Measurements from ENCODE around the gene ZFP2.
"Not testable (repeated sequence)": the region's sequence is repeated elsewhere in the genome, so short reads cannot be mapped to it uniquely, and the experiment has no call there.

The ZFP2 gene

DNA sequence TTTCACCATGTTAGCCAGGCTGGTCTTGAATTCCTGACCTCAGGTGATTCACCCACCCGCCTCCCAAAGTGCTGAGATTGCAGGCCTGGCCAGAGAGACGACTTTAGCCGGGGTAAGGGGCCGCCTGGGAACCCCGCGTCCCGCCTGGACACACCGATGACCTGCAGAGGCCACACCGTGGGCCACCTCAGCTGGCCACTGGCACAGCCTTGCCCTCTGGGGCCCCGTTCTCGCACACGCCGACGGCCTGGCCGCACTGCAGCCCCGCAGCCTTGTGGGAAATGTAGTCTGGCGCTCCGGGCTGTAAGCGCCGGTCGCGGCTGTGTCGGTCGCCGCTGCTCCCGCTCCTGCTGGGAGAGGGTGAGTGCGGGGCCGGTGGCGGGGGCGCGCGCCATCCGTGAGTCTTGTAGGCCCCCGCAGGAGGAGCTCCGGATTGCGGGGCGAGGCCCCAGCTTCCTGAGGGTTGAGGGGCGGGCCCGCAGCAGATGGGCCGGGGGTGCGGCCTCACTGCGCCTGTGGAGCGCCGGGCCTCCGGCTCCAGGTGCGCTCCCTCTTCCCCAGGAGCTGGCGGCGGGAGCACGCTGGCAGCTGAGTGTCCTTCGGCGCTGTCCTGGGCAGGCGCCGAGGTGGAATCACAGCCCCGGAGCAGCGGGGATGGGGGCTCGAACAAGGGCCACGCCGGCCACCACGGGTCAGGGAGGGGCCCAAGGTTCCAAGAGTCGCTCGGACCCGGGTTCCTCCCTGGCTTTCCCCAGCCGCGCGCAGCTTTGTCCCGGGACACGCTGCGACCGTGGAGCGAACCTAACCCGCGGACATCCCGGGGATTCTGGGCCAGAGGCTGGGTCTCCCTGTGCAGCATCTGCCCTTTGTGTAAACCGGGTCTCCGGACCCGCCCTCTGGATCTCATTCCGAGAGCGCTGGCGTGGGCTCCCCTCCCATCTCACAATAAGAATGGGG lies at the start of gene ZFP2:
ZFP2 (plus strand) TSS at position 299 of the 957 bp plus-strand sequence. CDS start 35,401 bp downstream, outside the sequence.
- no peak for DNase-seq

DNA sequence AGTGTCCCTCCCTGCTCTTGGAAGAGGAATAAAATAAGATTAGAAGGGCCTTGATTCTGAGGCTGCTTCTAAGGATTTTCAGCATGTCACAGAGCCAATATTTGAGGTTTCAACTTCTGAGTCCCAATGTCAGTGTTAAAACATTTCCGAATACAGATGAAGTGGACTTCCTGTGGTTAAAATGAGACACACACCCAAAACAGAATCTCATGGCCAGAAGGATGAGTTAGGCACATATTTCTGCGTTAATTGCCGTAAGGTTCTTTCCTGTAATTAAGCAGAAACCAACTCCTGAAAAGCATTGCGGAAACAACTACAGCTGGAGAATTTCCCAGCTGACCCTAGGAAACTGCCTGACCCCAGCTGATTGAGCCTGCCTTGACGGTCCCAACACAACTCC lies 46.4 kb upstream of the ZFP2 start:
- no peak for DNase-seq

DNA sequence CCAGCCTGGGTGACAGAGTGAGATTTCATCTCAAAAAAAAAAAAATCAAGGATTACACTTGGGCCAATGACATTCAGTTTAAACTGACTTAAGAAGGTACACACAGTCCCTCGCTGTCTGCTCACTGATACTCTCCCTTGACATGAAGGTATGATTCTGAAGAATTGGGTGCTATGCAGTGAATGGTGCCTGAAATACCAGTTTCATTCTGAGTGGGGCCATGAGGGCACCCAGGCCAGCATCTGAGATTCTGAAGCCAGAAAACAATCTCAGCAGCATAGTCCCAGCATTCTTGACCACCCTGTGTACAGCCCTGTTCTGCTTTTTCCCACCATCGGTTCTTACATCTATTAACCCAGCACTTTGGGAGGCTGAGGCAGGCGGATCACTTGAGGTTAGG lies 43.8 kb upstream of the ZFP2 start:
- no peak for DNase-seq

DNA sequence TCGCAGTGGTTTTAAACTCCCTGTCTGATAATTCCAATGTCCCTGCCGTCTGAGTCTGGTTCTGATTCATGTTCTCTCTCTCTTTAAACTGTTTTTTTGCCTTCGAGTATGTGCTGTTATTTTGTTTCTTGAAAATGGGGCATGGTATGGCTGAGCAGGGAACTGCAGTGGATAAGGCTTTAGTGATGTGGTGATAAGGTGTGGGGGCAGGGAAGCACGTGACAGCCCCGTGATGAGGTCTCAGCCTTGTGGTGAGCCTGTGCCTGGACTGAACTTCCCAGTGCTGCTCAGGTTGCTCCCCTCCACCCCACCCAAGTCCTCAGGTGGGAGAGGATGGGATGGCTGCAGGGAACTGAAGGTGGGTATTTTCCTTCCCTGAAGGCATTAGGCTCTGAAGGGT lies 41.4 kb upstream of the ZFP2 start:
- no peak for DNase-seq

DNA sequence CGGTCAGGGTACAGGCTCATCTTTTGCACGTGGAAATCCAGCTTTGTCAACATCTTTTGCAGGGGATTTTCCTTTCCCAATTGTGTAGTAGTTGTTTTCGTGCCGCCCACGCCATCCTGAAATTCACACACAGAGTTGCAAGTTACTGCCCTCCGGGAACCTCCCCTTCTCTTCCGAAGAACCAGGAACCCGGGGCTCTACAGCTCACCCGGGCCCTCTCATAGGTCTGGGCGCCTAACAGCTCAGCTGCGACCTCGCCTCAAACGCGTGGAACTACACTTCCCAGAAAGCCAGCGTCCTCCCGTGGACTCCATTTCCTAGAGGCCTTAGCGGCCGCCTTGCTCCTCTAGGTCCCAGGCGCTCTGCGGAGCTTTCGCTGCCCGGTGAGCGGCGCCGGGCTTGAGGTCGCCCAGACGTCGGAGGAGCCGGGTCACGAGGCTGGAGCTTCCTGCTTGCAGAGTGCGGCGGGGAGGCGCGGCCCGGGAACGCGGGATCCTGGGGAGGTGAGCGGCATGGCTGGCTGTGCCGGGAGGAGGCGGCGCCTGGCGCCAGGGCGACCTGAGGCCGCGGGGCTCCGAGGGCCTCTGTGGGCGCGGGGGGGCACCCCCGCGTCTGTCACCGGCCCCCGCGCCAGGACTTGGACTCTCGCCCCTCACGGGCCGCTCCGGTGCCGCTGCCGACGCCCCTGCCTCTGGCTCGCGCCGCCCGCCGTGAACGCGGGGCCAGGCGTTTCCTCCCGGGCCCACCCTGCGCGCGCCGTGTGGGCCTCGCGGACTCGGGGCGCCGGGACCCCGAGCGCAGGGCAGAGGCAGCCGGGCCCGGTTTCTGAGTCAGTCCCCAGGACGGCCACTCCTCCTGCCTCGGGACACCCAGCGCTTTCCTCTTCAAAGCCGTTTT lies 35.8 kb upstream of the ZFP2 start, which contains the start of gene ZNF354B:
ZNF354B (plus strand) TSS at position 329 of the 897 bp plus-strand sequence. CDS start 1,095 bp downstream, outside the sequence.
- DNase-seq, result peak; percentile 88

DNA sequence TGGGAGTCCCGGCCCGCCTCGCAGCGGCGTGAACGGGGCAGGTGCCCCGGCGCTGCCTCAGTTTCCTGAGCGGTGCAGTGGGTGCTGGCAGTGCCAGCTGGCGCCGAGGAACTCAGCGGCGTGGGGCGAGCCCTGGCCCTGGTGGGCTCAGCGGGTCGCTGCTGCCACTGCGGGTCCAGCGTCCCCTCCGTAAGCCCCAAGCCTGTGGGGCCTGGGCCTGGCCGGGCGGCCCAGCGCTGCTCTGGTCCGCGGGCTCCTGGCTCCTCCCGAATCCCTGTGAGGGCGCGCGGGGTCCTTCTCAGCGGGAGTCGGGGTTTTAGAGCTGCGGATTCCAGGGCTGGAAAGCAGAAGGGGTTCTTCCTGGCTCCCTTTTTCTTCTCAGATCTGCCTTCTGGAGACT lies 35.1 kb upstream of the ZFP2 start:
- DNase-seq, result not testable (repeated sequence)

DNA sequence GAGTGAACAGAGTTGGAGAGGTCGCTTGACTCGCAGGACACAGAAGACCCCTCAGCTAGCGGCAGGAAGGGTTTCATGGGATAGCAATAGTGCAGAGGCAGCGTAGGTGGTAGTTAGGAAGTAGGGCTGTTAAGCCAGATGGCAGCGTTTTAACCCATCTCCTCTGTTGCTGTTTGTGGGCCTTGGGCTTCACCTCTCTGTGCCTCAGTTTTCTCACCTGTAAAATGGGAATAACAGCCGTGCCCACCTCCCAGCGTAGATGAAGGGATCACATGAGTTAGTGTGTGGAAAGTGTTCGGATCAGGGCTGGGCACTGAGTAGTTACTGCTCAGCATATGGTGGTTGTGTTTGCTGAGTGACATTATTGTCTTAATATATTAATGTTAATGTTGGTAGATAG lies 34.1 kb upstream of the ZFP2 start:
- DNase-seq, result no peak

DNA sequence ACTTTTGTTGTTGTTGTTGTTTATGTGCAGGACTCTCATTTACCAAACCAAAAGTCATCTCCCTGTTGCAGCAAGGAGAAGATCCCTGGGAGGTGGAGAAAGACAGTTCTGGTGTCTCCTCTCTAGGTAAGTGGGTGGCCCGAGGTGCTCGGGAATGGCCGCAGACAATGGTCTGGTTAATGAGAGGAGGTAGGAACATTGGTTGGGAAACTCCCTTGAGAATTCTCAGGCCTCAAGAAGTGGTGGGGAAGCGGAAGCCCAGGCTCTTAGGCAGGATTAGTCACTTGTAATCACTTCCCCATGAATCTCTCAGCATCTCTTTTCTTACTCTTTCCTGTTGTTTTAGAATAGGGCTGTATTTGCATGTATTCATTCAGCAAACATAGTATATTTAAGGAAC lies 28.8 kb upstream of the ZFP2 start:
- DNase-seq, result no peak

DNA sequence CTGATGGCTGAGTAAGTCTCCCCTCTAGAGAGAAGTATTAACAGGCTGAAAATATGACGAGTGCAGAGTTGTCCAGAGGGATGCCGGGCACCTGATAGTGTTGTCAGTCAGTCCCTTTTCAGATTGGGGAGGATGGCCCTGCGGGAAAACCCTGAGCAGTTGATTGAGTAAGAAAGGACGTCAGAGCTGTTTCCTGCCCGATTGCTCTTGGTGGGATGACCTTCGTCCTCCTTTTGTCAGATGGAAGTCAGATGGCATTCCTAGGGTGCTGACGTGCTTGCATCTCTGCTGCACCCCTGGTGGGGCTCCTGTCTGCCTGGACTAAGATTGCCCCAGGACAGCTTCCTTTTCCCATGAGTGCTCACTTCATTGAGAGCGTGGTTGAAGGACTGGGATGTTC lies 26.1 kb upstream of the ZFP2 start:
- no peak for DNase-seq

DNA sequence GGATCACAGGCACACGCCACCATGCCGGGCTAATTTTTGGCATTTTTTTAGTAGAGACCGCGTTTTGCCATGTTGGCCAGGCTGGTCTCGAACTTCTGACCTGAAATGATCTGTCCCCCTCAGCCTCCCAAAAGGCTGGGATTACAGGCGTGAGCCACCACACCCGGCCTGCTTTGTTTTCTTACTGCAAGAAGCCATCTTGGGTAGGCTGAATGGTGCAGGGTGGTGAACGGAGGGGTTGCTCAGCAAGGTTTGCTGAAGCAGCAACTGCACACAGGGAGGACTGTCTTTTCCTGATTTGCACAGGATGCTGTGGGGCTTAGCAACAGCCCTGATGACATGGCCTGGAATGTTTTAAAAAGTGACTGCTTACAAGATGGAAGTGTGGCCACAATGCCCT lies 25.3 kb upstream of the ZFP2 start:
- no peak for DNase-seq

DNA sequence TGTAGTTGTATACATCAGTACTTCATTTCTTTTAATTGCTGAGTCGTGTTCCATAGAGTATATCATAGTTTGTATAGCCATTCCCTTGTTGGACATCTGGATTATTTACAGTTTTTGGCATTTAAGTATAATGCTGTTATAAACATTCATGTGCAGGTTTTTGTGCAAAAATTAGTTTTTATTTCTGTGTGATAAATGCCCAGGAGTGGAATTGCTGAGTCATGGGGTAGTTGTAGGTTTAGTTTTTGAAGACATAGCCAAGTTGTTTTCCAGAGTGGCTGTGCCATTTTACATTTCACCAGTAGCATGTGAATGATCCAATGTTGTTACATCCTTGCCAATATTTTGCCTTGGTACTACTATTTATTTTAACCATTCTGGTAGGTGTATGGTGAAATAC lies 23.4 kb upstream of the ZFP2 start:
- DNase-seq, result no peak

DNA sequence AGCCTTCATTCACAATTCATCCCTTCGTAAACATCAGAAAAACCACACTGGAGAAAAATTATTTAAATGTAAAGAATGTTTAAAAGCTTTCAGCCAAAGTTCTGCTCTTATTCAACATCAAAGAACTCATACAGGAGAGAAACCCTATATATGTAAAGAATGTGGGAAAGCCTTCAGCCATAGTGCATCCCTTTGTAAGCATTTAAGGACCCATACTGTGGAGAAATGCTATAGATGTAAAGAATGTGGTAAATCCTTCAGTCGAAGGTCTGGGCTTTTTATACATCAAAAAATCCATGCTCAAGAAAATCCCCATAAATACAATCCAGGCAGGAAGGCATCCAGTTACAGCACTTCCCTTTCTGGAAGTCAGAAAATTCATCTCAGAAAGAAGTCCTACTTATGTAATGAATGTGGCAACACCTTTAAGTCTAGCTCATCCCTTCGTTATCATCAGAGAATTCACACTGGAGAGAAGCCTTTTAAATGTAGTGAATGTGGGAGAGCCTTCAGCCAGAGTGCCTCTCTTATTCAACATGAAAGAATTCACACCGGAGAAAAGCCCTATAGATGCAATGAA lies 12.5 kb upstream of the ZFP2 start:
- DNase-seq, result not testable (repeated sequence)

DNA sequence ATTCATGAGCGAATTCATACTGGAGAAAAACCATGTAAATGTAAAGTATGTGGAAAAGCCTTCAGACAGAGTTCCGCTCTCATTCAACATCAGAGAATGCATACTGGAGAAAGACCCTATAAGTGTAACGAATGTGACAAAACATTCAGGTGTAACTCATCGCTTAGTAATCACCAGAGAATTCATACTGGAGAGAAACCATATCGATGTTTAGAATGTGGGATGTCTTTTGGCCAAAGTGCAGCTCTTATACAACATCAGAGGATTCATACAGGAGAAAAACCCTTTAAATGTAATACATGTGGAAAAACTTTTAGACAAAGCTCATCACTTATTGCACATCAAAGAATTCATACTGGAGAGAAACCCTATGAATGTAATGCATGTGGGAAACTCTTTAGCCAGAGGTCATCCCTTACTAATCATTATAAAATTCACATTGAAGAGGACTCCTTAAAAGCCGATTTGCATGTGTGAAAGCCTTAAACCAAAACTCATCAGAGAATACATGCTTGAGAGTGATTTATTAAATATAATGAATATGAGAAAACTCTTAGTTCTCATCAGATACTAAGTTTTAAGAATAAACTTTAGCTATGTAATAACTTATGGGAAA lies 11.8 kb upstream of the ZFP2 start:
- no peak for DNase-seq

DNA sequence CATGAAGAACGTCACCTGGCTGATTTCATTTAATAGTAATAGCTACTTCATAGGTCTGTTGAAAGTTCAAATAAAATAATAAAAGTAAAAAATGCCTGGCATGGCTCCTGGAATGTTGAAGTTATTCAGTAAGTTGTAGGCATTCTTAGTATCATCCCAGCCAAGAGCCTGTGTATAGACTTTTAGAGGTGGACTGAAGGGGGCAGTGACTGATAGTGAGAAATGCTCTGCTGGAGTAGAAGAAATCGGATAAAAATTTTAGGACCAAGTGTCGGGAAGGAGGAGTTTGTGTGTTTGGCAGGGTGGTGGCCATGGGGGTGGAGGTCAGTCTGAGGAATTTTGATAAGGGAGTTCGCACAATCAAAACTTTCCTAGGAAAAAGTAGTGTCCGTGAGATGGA lies 3.6 kb downstream of the ZFP2 start:
- no peak for DNase-seq

DNA sequence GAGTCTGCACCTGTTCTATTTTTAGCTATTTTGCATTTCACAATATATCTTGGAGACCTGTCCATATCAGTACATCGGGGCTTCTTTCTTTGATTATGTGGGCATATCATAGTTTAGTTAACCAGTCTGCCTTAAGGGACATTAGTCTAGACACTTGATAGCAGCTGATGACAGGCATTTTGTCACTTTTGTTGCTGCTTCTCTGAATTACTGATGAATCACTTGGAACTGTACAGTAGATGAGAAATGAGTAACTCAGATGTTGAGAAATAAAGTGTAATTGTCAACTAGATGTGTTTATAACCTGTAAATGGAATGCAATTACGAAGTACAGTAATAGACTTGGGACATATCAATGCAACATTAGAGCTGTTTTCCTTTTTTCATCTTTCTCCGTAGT lies 7.1 kb downstream of the ZFP2 start:
- DNase-seq, result no peak

DNA sequence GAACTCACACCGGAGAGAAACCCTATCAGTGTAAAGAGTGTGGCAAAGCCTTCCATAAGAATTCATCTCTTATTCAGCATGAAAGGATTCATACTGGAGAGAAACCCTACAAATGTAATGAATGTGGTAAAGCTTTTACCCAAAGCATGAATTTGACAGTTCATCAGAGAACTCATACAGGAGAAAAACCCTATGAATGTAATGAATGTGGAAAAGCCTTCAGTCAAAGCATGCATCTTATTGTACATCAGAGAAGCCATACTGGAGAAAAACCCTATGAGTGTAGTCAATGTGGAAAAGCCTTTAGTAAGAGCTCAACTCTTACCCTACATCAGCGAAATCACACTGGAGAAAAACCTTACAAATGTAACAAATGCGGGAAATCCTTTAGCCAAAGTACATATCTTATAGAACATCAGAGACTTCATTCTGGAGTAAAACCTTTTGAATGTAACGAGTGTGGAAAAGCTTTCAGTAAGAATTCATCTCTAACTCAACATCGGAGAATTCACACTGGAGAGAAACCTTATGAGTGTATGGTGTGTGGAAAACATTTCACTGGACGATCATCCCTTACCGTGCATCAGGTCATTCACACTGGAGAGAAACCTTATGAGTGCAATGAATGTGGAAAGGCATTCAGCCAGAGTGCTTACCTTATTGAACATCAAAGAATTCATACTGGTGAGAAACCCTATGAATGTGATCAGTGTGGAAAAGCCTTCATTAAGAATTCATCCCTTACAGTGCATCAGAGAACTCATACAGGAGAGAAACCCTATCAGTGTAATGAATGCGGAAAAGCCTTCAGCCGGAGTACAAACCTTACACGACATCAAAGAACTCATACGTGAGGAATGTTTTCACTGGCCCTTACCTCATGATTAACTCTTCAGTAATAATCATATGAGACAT lies 36.4 kb downstream of the ZFP2 start:
- no peak for DNase-seq

DNA sequence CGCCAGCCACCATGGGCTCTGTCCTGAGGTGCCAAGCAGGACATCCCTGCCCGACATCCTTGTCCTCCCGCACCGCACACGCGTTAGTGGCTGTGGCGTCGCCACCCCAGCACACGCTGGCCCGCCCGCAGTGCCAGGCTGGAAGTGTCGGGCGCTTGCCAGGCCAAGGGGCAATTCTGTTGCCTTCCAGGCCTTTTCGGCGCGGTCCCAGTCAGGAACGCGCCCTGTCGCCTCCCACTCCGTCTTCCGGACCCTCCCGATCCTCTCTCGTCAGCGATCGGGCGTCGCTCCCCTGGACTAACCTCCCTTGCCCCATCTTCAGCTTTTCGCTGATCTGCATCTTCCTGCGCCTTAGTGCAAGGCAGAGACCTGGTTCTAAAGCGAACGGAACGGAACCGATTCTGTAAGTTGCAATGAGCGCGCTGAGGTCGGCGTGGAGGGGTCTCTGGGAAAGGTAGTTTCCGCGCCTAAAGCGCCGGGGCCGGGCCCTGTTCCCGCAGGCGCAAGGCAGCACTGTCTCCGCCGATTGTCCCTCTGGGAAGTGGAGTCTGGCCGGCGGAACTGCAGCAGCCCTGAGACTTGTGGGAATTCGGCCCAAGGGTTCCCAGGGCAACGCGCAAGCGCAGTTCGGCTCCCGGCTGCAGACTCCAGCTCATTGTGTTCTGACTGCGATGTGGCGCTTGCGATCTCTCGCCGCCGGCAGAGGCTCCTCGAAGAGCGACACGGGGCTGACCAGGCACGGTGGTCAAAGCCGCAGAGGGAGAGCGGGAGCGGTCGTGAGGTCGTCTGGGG lies 45.1 kb downstream of the ZFP2 start, which contains the start of gene ZNF454:
ZNF454 (plus strand) TSS at position 630 of the 792 bp plus-strand sequence. CDS start 1,594 bp downstream, outside the sequence.
- DNase-seq, result no peak

DNA sequence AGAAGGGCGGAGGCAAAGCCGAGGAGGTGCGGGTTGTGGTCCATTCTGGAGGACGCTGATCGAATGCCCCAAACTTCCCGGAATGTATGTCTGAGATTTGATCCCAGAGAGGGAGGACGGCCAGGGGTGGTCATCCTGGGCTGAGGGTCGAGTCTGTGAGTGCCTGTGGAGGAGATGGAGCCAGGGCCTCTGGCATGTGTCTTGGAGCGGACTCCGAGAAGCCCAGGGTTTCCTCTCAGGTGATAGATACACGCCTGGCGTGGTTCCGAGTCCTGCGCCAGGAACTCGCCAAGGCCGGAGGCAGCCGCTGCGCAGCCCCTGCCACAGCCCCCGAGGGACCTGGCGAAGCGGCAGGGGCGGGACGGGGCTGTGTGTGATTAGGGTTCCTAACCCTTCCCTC lies 45.6 kb downstream of the ZFP2 start:
- DNase-seq, result no peak

DNA sequence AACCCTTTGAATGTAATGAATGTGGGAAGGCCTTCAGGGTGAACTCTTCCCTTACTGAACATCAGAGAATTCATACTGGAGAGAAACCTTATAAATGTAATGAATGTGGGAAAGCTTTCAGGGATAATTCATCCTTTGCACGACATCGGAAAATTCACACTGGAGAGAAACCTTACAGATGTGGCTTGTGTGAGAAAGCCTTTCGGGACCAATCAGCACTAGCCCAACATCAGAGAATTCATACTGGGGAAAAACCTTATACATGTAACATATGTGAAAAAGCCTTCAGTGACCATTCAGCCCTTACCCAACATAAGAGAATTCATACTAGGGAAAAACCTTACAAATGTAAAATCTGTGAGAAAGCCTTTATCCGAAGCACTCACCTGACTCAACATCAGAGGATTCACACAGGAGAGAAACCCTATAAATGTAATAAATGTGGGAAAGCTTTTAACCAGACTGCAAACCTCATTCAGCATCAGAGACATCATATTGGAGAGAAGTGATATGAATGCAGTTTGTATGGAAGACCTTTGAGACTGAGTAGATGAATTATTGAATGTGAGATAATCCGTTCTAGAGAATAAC lies 69.8 kb downstream of the ZFP2 start:
- DNase-seq, result no peak

DNA sequence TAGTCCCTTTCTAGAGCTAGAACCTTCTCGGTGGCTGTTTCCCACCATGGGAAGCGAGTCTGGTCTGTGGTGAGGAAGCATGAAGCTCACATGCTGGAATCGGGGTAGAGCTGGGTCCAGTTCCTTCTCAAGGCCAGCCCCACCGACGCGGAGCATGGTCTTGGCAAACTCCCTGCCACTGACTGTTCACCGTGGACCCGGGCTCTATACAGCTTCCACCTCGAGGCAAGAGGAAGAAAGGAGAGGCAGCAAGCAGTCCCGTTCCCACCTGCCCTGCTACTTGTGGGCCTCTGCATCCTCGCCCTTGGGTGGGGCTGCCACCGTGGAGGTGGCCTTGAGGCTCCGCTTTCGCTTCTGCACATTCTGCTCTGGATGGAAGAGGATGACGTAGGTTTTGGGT lies 85.7 kb downstream of the ZFP2 start:
- DNase-seq, result no peak
